ENCODE data around the gene TAOK1.

DNA sequence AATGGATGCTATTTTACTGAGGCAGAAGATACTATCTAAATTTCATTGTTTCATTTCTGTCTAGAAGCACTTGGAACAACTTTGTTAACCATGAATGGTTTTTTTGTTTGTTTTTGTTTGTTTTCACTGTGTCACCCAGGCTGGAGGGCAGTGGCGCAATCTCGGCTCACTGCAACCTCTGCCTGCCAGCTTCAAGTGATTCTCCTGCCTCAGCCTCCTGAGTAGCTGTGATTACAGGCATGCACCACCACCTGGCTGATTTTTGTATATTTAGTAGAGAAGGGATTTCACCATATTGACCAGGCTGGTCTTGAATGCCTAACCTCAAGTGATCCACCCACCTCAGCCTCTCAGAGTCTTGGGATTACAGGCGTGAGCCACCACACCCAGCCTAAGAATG, 136.2 kb downstream of the TAOK1 start:
- no peak for TF ChIP-seq POLR2A (IDR thresholded peaks at IDR 0.05)
- TF ChIP-seq, protein P1, sequence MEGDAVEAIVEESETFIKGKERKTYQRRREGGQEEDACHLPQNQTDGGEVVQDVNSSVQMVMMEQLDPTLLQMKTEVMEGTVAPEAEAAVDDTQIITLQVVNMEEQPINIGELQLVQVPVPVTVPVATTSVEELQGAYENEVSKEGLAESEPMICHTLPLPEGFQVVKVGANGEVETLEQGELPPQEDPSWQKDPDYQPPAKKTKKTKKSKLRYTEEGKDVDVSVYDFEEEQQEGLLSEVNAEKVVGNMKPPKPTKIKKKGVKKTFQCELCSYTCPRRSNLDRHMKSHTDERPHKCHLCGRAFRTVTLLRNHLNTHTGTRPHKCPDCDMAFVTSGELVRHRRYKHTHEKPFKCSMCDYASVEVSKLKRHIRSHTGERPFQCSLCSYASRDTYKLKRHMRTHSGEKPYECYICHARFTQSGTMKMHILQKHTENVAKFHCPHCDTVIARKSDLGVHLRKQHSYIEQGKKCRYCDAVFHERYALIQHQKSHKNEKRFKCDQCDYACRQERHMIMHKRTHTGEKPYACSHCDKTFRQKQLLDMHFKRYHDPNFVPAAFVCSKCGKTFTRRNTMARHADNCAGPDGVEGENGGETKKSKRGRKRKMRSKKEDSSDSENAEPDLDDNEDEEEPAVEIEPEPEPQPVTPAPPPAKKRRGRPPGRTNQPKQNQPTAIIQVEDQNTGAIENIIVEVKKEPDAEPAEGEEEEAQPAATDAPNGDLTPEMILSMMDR (IDR thresholded peaks at IDR 0.05) = no peak
